Measurements from ENCODE around the gene ZCRB1.

Gene ZCRB1

DNA sequence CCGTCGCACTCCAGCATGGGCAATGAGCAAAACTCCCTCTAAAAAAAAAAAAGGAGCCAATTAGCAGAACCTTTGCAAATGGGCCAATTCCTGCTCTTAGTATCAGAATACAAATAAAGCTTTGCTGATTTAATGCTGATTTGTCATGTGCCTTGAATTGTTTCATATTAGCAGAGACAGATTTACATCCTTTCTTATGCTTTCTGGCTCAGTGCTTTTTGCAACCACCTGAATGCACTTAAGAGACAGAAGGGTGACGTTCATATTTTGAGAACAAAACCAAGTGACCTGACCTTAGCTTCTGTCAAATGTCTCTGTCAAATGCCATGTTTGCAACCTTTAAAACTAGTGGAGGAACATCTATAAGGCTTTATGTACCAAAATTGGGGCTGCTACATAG is 44.0 kb downstream of the ZCRB1 start:
- H2BK120ac ChIP-seq (ENCODE audit: low read depth, low read length) = no peak overlapping the region
- no peak overlapping the region for H3K9ac ChIP-seq (ENCODE audit: low read length)
- no peak overlapping the region for H4K91ac ChIP-seq (ENCODE audit: low read length)
- H3K4ac ChIP-seq (ENCODE audit: low read depth in 1 of 2, low read length in 2 of 2) = no peak overlapping the region
- no peak overlapping the region for H2BK15ac ChIP-seq (ENCODE audit: low read depth, poor library complexity, severe bottlenecking)
- no peaks in the 10 kb centered on the region for H3K36me3 ChIP-seq (ENCODE audit: control insufficient read depth in 1 of 2, insufficient read depth in 2 of 2, low read depth in 1 of 2, low read length in 2 of 2)
- H3K23ac ChIP-seq (ENCODE audit: low read length in 2 of 2) = no peak overlapping the region
- H2BK12ac ChIP-seq (ENCODE audit: low read length in 2 of 2) = no peak overlapping the region
- no peak overlapping the region for H2AK5ac ChIP-seq (ENCODE audit: low read length, severe bottlenecking)
- H3K4me1 ChIP-seq (ENCODE audit: control insufficient read depth, insufficient read depth, low read depth, low read length) = no peaks in the 10 kb centered on the region
- no peak overlapping the region for H3K14ac ChIP-seq (ENCODE audit: low read length in 2 of 2)
- no peak overlapping the region for H3K4me2 ChIP-seq (ENCODE audit: low read length, poor library complexity, severe bottlenecking)
- no peaks in the 10 kb centered on the region for H3K27me3 ChIP-seq (ENCODE audit: control insufficient read depth in 1 of 2, insufficient read depth in 1 of 2, low read length in 2 of 2)
- H3K9me3 ChIP-seq (ENCODE audit: control insufficient read depth, low read length) = no peaks in the 10 kb centered on the region
- H3K18ac ChIP-seq (ENCODE audit: low read depth in 1 of 2, low read length in 2 of 2) = no peak overlapping the region
- H3K79me1 ChIP-seq (replicated peaks; ENCODE audit: low read length, poor library complexity, severe bottlenecking) = no peaks in the 10 kb centered on the region
- 75% methylated on average over 1 of the region's 3 CpGs for WGBS
- no peak overlapping the region for H4K8ac ChIP-seq (ENCODE audit: low read length)
- no peak for DNase-seq
- H3K4me3 ChIP-seq (ENCODE audit: insufficient read depth in 1 of 2, low read depth in 1 of 2, low read length in 2 of 2) = no peak overlapping the region
- no peak overlapping the region for H3K27ac ChIP-seq (ENCODE audit: low read length, poor library complexity, severe bottlenecking)
- H2BK5ac ChIP-seq (ENCODE audit: low read depth, low read length, poor library complexity, severe bottlenecking) = no peak overlapping the region
- H2AFZ ChIP-seq (ENCODE audit: low read depth, low read length) = no peak overlapping the region

DNA sequence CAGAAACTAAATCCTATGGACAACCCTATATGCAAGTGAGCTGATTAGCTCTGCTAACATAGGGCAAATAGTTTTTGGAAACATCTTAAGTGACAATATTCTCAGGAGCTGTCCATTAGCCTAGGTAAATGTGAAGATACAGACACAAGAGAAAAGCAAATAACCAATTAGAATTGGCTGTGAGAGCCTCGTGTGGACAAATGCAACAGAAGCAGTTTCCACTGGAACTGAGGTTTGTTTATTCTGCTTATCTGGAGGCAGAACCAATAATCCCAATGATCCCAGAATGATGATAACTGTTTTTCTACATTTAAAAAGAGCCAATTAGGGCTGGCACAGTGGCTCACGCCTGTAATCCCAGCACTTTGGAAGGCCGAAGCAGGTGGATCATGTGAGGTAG is 44.6 kb downstream of the ZCRB1 start:
- 64% methylated on average over 2 of the region's 3 CpGs for WGBS

DNA sequence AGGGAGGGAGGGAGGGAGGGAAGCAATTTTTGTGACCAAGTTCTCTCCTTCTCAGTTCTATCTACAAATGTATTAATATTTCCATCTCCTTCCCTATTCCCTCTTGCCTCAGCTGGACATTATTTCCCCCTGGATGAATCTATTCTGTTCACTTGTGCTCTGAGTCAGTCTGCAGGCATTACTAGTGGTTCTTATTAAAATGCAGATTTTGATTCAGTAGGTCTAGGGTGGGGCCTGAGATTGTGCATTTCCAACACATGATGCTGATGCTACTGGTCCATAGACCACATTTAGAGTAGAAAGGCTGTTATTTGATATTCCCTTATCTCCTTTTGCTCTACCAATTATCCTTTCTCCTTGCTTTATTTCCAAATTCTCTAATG is 47.8 kb downstream of the ZCRB1 start:
- no peak for DNase-seq
- H3K23ac ChIP-seq (ENCODE audit: low read length in 2 of 2) = no peak overlapping the region

More for the DNA sequence above, 44.6 kb downstream of the ZCRB1 start:
- H3K9ac ChIP-seq (ENCODE audit: low read length) = no peak overlapping the region
- H2BK12ac ChIP-seq (ENCODE audit: low read length in 2 of 2) = no peak overlapping the region
- H3K14ac ChIP-seq (ENCODE audit: low read length in 2 of 2) = no peak overlapping the region
- no peak for DNase-seq
- no peak overlapping the region for H3K27ac ChIP-seq (ENCODE audit: low read length, poor library complexity, severe bottlenecking)
- H3K9me3 ChIP-seq (ENCODE audit: control insufficient read depth, low read length) = no peaks in the 10 kb centered on the region
- no peak overlapping the region for H2BK15ac ChIP-seq (ENCODE audit: low read depth, poor library complexity, severe bottlenecking)
- H3K36me3 ChIP-seq (ENCODE audit: control insufficient read depth in 1 of 2, insufficient read depth in 2 of 2, low read depth in 1 of 2, low read length in 2 of 2) = no peaks in the 10 kb centered on the region
- H3K4me1 ChIP-seq (ENCODE audit: control insufficient read depth, insufficient read depth, low read depth, low read length) = no peaks in the 10 kb centered on the region
- no peak overlapping the region for H3K4ac ChIP-seq (ENCODE audit: low read depth in 1 of 2, low read length in 2 of 2)
- no peak overlapping the region for H3K18ac ChIP-seq (ENCODE audit: low read depth in 1 of 2, low read length in 2 of 2)
- H2BK5ac ChIP-seq (ENCODE audit: low read depth, low read length, poor library complexity, severe bottlenecking) = no peak overlapping the region
- no peak overlapping the region for H3K4me2 ChIP-seq (ENCODE audit: low read length, poor library complexity, severe bottlenecking)
- no peak overlapping the region for H4K8ac ChIP-seq (ENCODE audit: low read length)
- no peak overlapping the region for H4K91ac ChIP-seq (ENCODE audit: low read length)
- no peak overlapping the region for H3K4me3 ChIP-seq (ENCODE audit: insufficient read depth in 1 of 2, low read depth in 1 of 2, low read length in 2 of 2)
- no peaks in the 10 kb centered on the region for H3K27me3 ChIP-seq (ENCODE audit: control insufficient read depth in 1 of 2, insufficient read depth in 1 of 2, low read length in 2 of 2)
- no peak overlapping the region for H3K23ac ChIP-seq (ENCODE audit: low read length in 2 of 2)
- no peak overlapping the region for H2BK120ac ChIP-seq (ENCODE audit: low read depth, low read length)
- H2AFZ ChIP-seq (ENCODE audit: low read depth, low read length) = no peak overlapping the region
- H2AK5ac ChIP-seq (ENCODE audit: low read length, severe bottlenecking) = no peak overlapping the region
- H3K79me1 ChIP-seq (replicated peaks; ENCODE audit: low read length, poor library complexity, severe bottlenecking) = no peaks in the 10 kb centered on the region

DNA sequence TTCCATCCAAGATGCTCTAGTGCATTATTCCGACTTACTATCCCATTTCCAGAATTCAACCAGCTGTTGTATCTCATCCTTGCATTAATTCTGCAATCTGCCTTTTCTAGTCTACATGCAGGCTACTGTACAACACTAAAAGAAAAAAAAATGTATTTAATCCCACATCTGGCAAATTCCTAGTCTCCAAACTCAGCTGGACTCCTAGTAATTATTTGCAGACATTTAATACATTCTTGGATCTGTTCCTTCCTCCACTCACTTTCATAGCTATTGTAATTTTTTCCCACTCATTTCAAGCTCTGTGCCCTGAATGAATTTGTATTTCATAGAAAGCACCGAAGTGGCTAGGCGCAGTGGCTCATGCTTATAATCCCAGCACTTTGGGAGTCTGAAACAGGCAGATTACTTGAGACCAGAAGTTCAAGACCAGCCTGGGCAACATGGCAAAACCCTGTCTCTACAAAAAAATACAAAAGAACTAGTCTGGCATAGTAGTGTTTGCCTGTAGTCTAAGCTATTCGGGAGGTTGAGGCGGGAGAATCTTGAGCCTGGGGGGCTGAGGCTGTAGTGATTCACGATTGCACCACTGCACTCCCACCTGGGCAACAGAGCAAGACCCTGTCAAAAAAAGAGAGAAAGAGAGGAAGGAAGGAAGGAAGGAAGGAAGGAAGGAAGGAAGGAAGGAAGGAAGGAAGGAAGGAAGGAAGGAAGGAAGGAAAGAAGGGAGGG is 48.3 kb downstream of the ZCRB1 start:
- Histone ChIP-seq H3K14ac (ENCODE audit: low read length in 2 of 2) (no peak overlapping the region), H2BK12ac (ENCODE audit: low read length in 2 of 2) (no peak overlapping the region)

More for the DNA sequence above, 47.8 kb downstream of the ZCRB1 start:
- Histone ChIP-seq H2BK5ac (ENCODE audit: low read depth, low read length, poor library complexity, severe bottlenecking) (no peak overlapping the region), H3K18ac (ENCODE audit: low read depth in 1 of 2, low read length in 2 of 2) (no peak overlapping the region), H2BK120ac (ENCODE audit: low read depth, low read length) (no peak overlapping the region), H2AFZ (ENCODE audit: low read depth, low read length) (no peak overlapping the region), H3K9me3 (ENCODE audit: control insufficient read depth, low read length) (no peaks in the 10 kb centered on the region), H2BK15ac (ENCODE audit: low read depth, poor library complexity, severe bottlenecking) (no peak overlapping the region), H4K8ac (ENCODE audit: low read length) (no peak overlapping the region), H3K4me2 (ENCODE audit: low read length, poor library complexity, severe bottlenecking) (no peak overlapping the region), H2BK12ac (ENCODE audit: low read length in 2 of 2) (no peak overlapping the region), H3K4me1 (ENCODE audit: control insufficient read depth, insufficient read depth, low read depth, low read length) (no peaks in the 10 kb centered on the region), H3K4me3 (ENCODE audit: insufficient read depth in 1 of 2, low read depth in 1 of 2, low read length in 2 of 2) (no peak overlapping the region), H3K14ac (ENCODE audit: low read length in 2 of 2) (no peak overlapping the region), H2AK5ac (ENCODE audit: low read length, severe bottlenecking) (no peak overlapping the region), H3K27ac (ENCODE audit: low read length, poor library complexity, severe bottlenecking) (no peak overlapping the region), H3K4ac (ENCODE audit: low read depth in 1 of 2, low read length in 2 of 2) (no peak overlapping the region), H3K79me1 (replicated peaks; ENCODE audit: low read length, poor library complexity, severe bottlenecking) (no peaks in the 10 kb centered on the region), H3K27me3 (ENCODE audit: control insufficient read depth in 1 of 2, insufficient read depth in 1 of 2, low read length in 2 of 2) (no peaks in the 10 kb centered on the region), H3K36me3 (ENCODE audit: control insufficient read depth in 1 of 2, insufficient read depth in 2 of 2, low read depth in 1 of 2, low read length in 2 of 2) (no peaks in the 10 kb centered on the region), H3K9ac (ENCODE audit: low read length) (no peak overlapping the region), H4K91ac (ENCODE audit: low read length) (no peak overlapping the region)

More for the DNA sequence above, 48.3 kb downstream of the ZCRB1 start:
- Histone ChIP-seq H3K4ac (ENCODE audit: low read depth in 1 of 2, low read length in 2 of 2) (no peak overlapping the region), H4K8ac (ENCODE audit: low read length) (no peak overlapping the region), H2AK5ac (ENCODE audit: low read length, severe bottlenecking) (no peak overlapping the region), H3K79me1 (replicated peaks; ENCODE audit: low read length, poor library complexity, severe bottlenecking) (no peaks in the 10 kb centered on the region), H2AFZ (ENCODE audit: low read depth, low read length) (no peak overlapping the region), H3K4me3 (ENCODE audit: insufficient read depth in 1 of 2, low read depth in 1 of 2, low read length in 2 of 2) (no peak overlapping the region), H2BK5ac (ENCODE audit: low read depth, low read length, poor library complexity, severe bottlenecking) (no peak overlapping the region), H2BK120ac (ENCODE audit: low read depth, low read length) (no peak overlapping the region), H3K23ac (ENCODE audit: low read length in 2 of 2) (no peak overlapping the region), H3K4me1 (ENCODE audit: control insufficient read depth, insufficient read depth, low read depth, low read length) (no peaks in the 10 kb centered on the region), H3K27ac (ENCODE audit: low read length, poor library complexity, severe bottlenecking) (no peak overlapping the region), H3K4me2 (ENCODE audit: low read length, poor library complexity, severe bottlenecking) (no peak overlapping the region), H3K18ac (ENCODE audit: low read depth in 1 of 2, low read length in 2 of 2) (no peak overlapping the region), H3K9ac (ENCODE audit: low read length) (no peak overlapping the region), H3K36me3 (ENCODE audit: control insufficient read depth in 1 of 2, insufficient read depth in 2 of 2, low read depth in 1 of 2, low read length in 2 of 2) (no peaks in the 10 kb centered on the region), H3K9me3 (ENCODE audit: control insufficient read depth, low read length) (no peaks in the 10 kb centered on the region), H2BK15ac (ENCODE audit: low read depth, poor library complexity, severe bottlenecking) (no peak overlapping the region), H3K27me3 (ENCODE audit: control insufficient read depth in 1 of 2, insufficient read depth in 1 of 2, low read length in 2 of 2) (no peaks in the 10 kb centered on the region), H4K91ac (ENCODE audit: low read length) (no peak overlapping the region)
- no peak for DNase-seq
- 94% methylated on average over 6 of the region's 6 CpGs for WGBS

Measured in mesenchymal stem cell (in vitro differentiated cells and primary cell).